ENCODE data around the gene C5orf63. TPM values are rescaled to one million over a fixed set of nuclear protein-coding genes. Genes with fewer than 3 reads are reported as not detected.

C5orf63 gene
- total and polyA plus RNA-seq, 2 of the 13 experiments (the other 11 are each of a cell fraction or from before 2014, with no cell fraction given), result 7.9 to 8.8 TPM

- CTCF ChIA-PET (ENCODE audit: low intra/inter-chr PET ratio, low total read pairs), result no interaction called here
- 94% methylated on average over 3 of the region's 3 CpGs for WGBS (ENCODE audit: low lambda C conversion rate)
Observed at GRCh38 chr5:127053049-127053448, 20.3 kb downstream of the C5orf63 start.

GRCh38 chr5:127051591-127051990, 21.7 kb downstream of the C5orf63 start:
- BruUV-seq (replicated peaks), result no TSS peak
- TF ChIP-seq HOXA7 (CRISPR knock-in tag; IDR thresholded peaks at IDR 0.05) (no peak), PBX2 (CRISPR knock-in tag; IDR thresholded peaks at IDR 0.05) (no peak)
- DNase-seq (ENCODE audit: low spot score) (no peak), FAIRE-seq (no peak), ATAC-seq (no peak)
- no peaks in the 10 kb centered on the region for H3K27me3 ChIP-seq (ENCODE audit: control insufficient read depth in 1 of 2, insufficient read depth in 2 of 2, low read length in 2 of 2)
- peaks cover 0 to 7% of the 10 kb centered on the region in 2 experiments; a peak in 3 of 5 replicates for H3K36me3 ChIP-seq (replicated peaks in 1 of 2; ENCODE audit: control insufficient read depth in 1 of 2, insufficient read depth in 2 of 2, low read length in 2 of 2)
- intact Hi-C loops (cut with micrococcal nuclease; ENCODE audit: unreplicated experiment) (no loop called here), in situ Hi-C loops (cut with HindIII; ENCODE audit: extremely low pct_ligation_motif_present, low pct_unique_long_range_greater_than_20kb) (no loop called here)
- no peaks in the 10 kb centered on the region for H3K9me3 ChIP-seq (ENCODE audit: low read length)
- H3K4me3 ChIP-seq (replicated peaks in 1 of 3; ENCODE audit: insufficient read depth in 1 of 3, low read depth in 2 of 3, low read length in 3 of 3), result no peak overlapping the region
- H3K79me2 ChIP-seq (ENCODE audit: insufficient read depth, low read length), result no peaks in the 10 kb centered on the region
- no peak overlapping the region for H2AFZ ChIP-seq (ENCODE audit: low read length)
- no peaks in the 10 kb centered on the region for H4K20me1 ChIP-seq (ENCODE audit: insufficient read depth, low read length)
- H3K4me1 ChIP-seq (ENCODE audit: insufficient read depth, low read length), result no peaks in the 10 kb centered on the region
- no peak overlapping the region for H3K9ac ChIP-seq (ENCODE audit: insufficient read depth, low read depth, low read length)
- H3K4me2 ChIP-seq (ENCODE audit: low read depth, low read length), result no peak overlapping the region
- WGBS (ENCODE audit: low lambda C conversion rate), result 90% methylated on average over 1 of the region's 1 CpG
- ChIA-PET POLR2A (no interaction called here), CTCF (ENCODE audit: low intra/inter-chr PET ratio, low total read pairs) (no interaction called here)
- no peak overlapping the region for H3K27ac ChIP-seq (ENCODE audit: extremely low read length, insufficient read depth, low read length)

More at GRCh38 chr5:127053049-127053448, 20.3 kb downstream of the C5orf63 start:
- in situ Hi-C loops (cut with HindIII; ENCODE audit: extremely low pct_ligation_motif_present, low pct_unique_long_range_greater_than_20kb), result no loop called here
- H3K9me3 ChIP-seq (ENCODE audit: low read length), result no peaks in the 10 kb centered on the region
- H3K27ac ChIP-seq (ENCODE audit: extremely low read length, insufficient read depth, low read length), result no peak overlapping the region
- BruUV-seq (replicated peaks), result no TSS peak
- no peaks in the 10 kb centered on the region for H3K79me2 ChIP-seq (ENCODE audit: insufficient read depth, low read length)
- intact Hi-C loops (cut with micrococcal nuclease; ENCODE audit: unreplicated experiment), result no loop called here
- no peaks in the 10 kb centered on the region for H3K4me1 ChIP-seq (ENCODE audit: insufficient read depth, low read length)
- H2AFZ ChIP-seq (ENCODE audit: low read length), result no peak overlapping the region
- no peak for DNase-seq (ENCODE audit: low spot score)
- no peak for FAIRE-seq
- TF ChIP-seq, protein P1, sequence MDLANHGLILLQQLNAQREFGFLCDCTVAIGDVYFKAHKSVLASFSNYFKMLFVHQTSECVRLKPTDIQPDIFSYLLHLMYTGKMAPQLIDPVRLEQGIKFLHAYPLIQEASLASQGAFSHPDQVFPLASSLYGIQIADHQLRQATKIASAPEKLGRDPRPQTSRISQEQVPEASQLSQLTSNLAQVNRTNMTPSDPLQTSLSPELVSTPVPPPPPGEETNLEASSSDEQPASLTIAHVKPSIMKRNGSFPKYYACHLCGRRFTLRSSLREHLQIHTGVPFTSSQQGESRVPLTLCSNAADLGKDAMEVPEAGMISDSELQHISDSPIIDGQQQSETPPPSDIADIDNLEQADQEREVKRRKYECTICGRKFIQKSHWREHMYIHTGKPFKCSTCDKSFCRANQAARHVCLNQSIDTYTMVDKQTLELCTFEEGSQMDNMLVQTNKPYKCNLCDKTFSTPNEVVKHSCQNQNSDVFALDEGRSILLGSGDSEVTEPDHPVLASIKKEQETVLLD (CRISPR knock-in tag; IDR thresholded peaks at IDR 0.05; ENCODE audit: low read depth), result no peak
- TF ChIP-seq TSC22D2 (CRISPR knock-in tag; IDR thresholded peaks at IDR 0.05; ENCODE audit: borderline replicate concordance), result no peak
- TF ChIP-seq KMT2A (CRISPR knock-in tag; IDR thresholded peaks at IDR 0.05), result no peak
- TF ChIP-seq, protein P2, sequence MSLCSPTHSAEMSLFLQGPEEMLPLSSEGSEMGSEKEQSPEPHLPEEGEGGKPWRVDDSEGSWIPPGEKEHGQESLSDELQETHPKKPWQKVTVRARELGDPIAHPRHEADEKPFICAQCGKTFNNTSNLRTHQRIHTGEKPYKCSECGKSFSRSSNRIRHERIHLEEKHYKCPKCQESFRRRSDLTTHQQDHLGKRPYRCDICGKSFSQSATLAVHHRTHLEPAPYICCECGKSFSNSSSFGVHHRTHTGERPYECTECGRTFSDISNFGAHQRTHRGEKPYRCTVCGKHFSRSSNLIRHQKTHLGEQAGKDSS (CRISPR knock-in tag; IDR thresholded peaks at IDR 0.05; ENCODE audit: borderline replicate concordance, low read depth), result no peak
- no peak for TF ChIP-seq KDM2A (CRISPR knock-in tag; IDR thresholded peaks at IDR 0.05; ENCODE audit: borderline replicate concordance, low read depth)
- no peak for TF ChIP-seq SP140L (CRISPR knock-in tag; IDR thresholded peaks at IDR 0.05; ENCODE audit: borderline replicate concordance)
- no peak for TF ChIP-seq SRSF4 (IDR thresholded peaks at IDR 0.05; ENCODE audit: low read depth, low read length, poor library complexity, severe bottlenecking)
- TF ChIP-seq ZNF350 (CRISPR knock-in tag; IDR thresholded peaks at IDR 0.05; ENCODE audit: borderline replicate concordance, low read depth), result no peak
- no peak for TF ChIP-seq HDAC1 (CRISPR knock-in tag; IDR thresholded peaks at IDR 0.05)
- no peak overlapping the region for H3K4me2 ChIP-seq (ENCODE audit: low read depth, low read length)
- no peak for ATAC-seq
- H4K20me1 ChIP-seq (ENCODE audit: insufficient read depth, low read length), result no peaks in the 10 kb centered on the region
- POLR2A ChIA-PET, result no interaction called here
- H3K27me3 ChIP-seq (ENCODE audit: control insufficient read depth in 1 of 2, insufficient read depth in 2 of 2, low read length in 2 of 2), result no peaks in the 10 kb centered on the region
- H3K9ac ChIP-seq (ENCODE audit: insufficient read depth, low read depth, low read length), result no peak overlapping the region
- H3K36me3 ChIP-seq (replicated peaks in 1 of 2; ENCODE audit: control insufficient read depth in 1 of 2, insufficient read depth in 2 of 2, low read length in 2 of 2), result peaks cover 0 to 8% of the 10 kb centered on the region in 2 experiments; a peak in 2 of 5 replicates
- no peak overlapping the region for H3K4me3 ChIP-seq (replicated peaks in 1 of 3; ENCODE audit: insufficient read depth in 1 of 3, low read depth in 2 of 3, low read length in 3 of 3)
